Cortex of kidney (tissue), 1 donor: Measurements from ENCODE around the gene BCDIN3D.
"Not testable (repeated sequence)": the region's sequence is repeated elsewhere in the genome, so short reads cannot be mapped to it uniquely, and the experiment has no call there.

Source experiments
- DNase-seq: peaks from one replicate; lab custom pipeline; 2025; lab: John Stamatoyannopoulos, UW

Gene BCDIN3D

GRCh38 chr12:49855890-49856289 lies 13.0 kb upstream of the BCDIN3D start:
- DNase-seq: not testable (repeated sequence)

GRCh38 chr12:49854976-49855375 lies 12.1 kb upstream of the BCDIN3D start:
- no peak for DNase-seq

GRCh38 chr12:49853671-49854070 lies 10.8 kb upstream of the BCDIN3D start:
- DNase-seq: no peak

- DNase-seq: no peak
These were observed 4.3 kb upstream of the BCDIN3D start for GRCh38 chr12:49847161-49847560.

DNA sequence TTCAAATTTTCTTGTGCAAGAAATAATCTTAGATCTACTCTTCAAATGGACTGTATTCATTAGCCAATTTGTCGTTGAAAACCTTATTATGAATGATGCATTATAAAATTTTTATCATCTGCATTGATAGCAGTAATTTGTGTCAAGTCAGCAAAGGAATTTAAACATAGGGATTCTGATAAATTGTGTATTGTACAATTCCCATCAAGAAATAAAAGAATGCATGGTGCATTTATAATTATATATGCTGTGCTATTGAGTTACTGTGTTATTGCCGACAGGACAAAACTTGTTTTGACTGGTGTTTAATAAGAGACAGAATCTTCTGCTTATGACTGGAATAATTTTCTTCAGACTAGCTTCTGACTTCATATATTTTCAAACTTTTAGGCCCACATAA lies 3.1 kb upstream of the BCDIN3D start:
- DNase-seq: no peak

GRCh38 chr12:49843876-49844437 lies 1.1 kb upstream of the BCDIN3D start:
- DNase-seq: no peak

- DNase-seq: no peak
These were observed 505 bp upstream of the BCDIN3D start for GRCh38 chr12:49843411-49843810.

- DNase-seq: no peak
These were observed 3.8 kb downstream of the BCDIN3D start for GRCh38 chr12:49838973-49839633.

DNA sequence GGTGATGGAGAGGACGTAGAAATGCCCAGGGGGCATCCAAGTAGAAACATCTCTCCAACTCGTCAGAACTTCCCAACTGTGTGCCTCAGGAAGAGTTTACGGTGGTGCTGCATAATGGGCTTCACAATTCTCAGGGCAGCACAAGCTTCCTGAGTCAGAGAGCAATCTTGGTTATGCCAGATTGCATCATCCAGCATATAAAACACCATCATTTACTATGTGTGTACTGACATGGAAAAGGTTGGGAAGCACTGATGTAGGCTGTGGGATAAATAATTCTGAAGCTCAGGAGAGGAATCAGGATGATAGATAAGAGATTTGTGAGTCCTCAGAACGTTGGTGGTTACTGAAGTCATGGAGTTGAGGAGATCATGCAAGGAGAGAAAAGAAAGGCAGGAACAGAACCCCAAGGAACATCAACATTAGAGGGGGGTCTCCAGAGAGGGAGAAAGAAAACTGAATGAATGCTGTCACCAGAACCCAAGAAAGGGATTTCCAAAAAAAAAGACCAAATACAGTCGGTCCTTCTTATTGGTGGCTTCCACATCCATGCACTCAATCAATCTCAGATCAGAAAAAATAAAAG lies 10.0 kb downstream of the BCDIN3D start:
- no peak for DNase-seq

DNA sequence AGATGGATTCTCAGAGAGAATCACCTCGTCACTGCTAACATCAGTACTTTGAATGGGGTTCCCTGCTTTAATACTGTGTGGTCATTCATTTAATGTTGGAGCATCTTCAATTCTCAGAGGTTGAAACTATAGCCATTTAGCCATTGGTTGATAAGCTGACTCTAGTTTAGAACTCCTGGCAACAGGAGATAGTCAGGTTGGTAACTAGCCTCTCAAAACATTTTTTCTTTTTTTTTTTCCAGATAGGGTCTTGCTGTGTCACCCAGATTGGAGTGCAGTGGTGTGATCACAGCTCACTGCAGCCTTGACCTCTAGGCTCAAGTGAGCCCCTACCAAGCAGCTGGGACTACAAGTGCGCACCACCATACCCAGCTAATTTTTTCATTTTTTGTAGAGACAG lies 11.2 kb downstream of the BCDIN3D start:
- DNase-seq: no peak

DNA sequence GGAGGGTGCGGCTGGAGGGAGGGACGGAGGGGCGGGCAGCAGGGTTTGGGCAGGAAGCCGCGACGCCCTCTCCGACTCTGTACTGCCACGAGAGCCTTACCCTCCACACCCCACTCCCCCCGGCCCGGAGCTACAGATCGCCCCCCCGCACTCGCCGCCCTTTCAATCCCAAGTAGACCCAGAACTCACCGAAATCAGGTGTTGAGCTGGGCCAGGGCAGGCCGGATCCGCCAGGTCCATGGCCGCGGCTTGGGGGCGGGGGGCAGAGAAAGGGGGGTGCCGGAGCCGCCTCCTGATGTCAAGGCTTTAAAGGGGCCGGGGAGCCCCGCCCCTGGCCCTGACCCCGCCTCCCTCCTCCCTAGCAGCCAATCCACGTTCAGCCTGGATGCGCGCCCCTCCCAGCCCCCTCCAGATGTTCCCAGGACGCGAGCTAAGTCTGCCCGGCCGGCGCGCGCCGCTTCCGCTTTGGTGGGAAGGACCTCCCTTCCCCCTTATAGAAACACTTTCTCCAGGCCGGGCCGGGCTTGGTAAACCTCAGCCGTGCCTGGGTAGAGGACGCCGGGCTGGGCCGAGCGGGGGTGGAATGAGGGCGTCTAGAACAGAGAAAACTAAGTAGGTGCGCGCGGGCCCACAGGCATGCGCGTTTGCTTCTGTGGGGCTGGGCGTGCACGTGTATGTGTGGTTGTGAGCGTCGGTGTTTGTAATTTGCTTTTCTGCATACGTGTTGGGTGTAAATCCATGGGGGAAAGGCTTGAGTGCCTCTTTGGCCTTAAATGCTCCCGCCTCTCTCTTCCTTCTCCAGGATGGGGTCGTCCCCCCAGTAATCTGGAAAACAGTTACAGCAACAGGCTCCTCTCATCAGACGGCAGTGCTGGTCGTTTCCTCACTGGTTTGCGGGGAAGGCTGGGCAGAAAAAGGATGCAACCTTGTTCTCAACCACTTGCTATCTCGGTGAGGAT lies 14.5 kb downstream of the BCDIN3D start, which contains the start of gene NCKAP5L:
NCKAP5L (minus strand) TSS at position 281 of the 959 bp plus-strand sequence. CDS start 24,369 bp downstream, outside the sequence.
- peak; percentile 45 for DNase-seq

DNA sequence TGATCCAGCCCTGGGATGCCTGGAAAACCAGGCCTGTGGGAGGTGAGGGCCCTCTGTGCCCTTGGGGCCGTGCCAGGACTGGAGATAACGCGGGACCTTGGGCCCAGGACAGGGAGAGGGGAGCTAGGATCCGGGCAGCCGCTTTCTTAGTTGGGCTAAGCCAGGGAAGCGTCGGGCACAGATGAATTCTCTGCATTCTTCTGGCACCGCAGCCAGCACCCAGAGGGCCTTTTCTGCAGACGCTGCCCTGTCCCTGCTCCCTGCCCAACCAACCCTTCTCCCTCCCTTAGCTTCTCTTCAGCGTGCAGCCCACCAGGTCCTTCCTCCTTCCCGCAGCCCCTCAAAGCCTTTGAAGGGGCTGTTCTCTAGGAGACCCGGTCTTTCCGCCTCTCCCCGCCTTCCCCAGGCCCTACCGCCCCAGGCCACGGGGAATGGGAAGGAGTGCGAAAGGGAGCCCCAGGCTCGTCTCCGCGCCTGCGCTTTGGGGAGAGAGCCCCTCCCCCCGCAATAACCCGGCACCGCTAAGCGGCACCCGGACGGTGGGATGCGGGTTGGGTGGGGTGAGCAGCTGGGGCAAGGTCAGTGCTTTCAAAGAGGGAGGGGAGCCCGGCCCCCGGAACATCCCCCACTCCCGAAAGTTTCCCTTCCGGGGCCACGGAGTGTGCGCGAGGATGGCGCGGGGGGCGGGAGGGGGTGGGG lies 15.4 kb downstream of the BCDIN3D start:
- no peak for DNase-seq

- no peak for DNase-seq
These were observed 15.9 kb downstream of the BCDIN3D start for GRCh38 chr12:49827051-49827400.

DNA sequence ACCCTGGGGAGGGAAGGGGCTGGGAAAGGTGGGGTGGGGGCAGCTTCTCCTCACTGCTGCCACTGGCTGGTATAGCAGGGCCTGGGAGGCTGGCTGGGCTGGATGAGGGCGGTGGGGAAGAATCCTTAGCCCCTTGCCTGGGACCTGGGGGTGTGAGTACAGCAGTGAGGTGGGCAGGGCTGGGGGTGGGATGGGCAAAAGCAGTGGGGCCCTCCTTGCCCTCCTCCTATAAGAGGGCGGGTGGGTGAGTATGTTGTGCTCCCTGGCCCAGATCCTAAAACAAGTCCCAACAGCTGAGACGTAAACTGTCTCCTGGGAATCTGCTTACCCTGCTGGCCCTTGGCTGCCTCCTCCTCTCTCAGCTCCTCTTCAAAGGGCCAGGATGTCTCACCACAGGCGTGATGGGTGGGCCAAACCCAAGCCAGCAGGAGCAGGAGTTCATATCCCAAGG lies 16.9 kb downstream of the BCDIN3D start:
- no peak for DNase-seq

GRCh38 chr12:49825360-49825970 lies 17.4 kb downstream of the BCDIN3D start:
- DNase-seq: no peak

- DNase-seq: no peak
These were observed 18.0 kb downstream of the BCDIN3D start for GRCh38 chr12:49824895-49825294.

DNA sequence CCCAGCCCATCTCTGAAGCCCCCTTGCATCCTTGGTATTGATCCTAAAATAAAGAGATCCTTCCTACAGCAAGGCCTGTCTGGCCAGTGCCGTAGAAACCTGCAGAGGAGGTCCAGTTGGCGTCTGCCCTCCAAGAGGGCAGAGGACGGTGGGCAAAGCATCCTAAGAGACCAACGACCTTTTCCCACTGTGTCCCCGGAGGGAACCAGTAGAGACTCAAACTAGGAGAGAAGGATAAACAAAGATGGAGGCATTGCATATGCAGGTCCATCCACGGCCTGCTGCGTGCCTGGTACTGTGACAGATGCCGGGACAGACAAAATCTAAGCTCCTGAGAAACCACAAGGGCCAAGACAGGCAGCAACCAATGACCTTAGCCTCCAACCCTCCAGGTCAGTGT lies 18.5 kb downstream of the BCDIN3D start:
- DNase-seq: no peak

- no peak for DNase-seq
These were observed 19.0 kb downstream of the BCDIN3D start for GRCh38 chr12:49823951-49824350.

GRCh38 chr12:49823350-49823749 lies 19.6 kb downstream of the BCDIN3D start:
- DNase-seq: no peak

GRCh38 chr12:49821373-49822287 lies 21.3 kb downstream of the BCDIN3D start:
- no peak for DNase-seq
